HL-60 (cell line): Measurements from ENCODE around the gene TENM3.

Experiments used
- DNase-seq, 2 experiments: peaks; one replicate each; pipeline ENCODE4 v3.0.0-alpha.2; 2010 to 2020; ENCODE audit warnings: low read depth in 1 of 2, low spot score in 1 of 2
- H3K27ac ChIP-seq: fragments of 250-450 bp; sonication (Bioruptor Pico); replicated peaks from 2 replicates; pipeline ENCODE4 v1.5.1; 2020; ENCODE audit warnings: mild to moderate bottlenecking, moderate library complexity
- H3K27me3 ChIP-seq: fragments of 250-450 bp; sonication (Bioruptor Pico); 2 replicates; pipeline ENCODE4 v1.5.1; 2021; ENCODE audit warnings: mild to moderate bottlenecking, moderate library complexity; ENCODE audit not compliant: insufficient read depth, poor library complexity, severe bottlenecking
- H3K4me3 ChIP-seq: replicated peaks from 2 replicates; pipeline ENCODE4 v1.5.1; 2011; ENCODE audit warnings: mild to moderate bottlenecking, control low read depth, low read length; ENCODE audit not compliant: insufficient read depth
- GABPA ChIP-seq: IDR thresholded peaks from 2 replicates; pipeline ENCODE4 v1.6.1; 2012; ENCODE audit warnings: low read depth
- POLR2AphosphoS5 ChIP-seq: IDR thresholded peaks from 2 replicates; pipeline ENCODE4 v1.6.1; 2012; ENCODE audit warnings: low read depth
- SPI1 ChIP-seq: IDR thresholded peaks from 2 replicates; pipeline ENCODE4 v1.6.1; 2012; ENCODE audit warnings: low read depth, mild to moderate bottlenecking, borderline replicate concordance
- TF ChIP-seq, protein P1 (sequence below): IDR thresholded peaks from one replicate; pipeline ENCODE4 v1.5.1; 2011; ENCODE audit warnings: low read length, control low read depth, inconsistent platforms; ENCODE audit not compliant: insufficient read depth
- TF ChIP-seq, protein P2 (sequence below): IDR thresholded peaks from 2 replicates; pipeline ENCODE4 v1.6.1; 2012; ENCODE audit warnings: low read depth; ENCODE audit not compliant: insufficient replicate concordance

Gene TENM3

GRCh38 chr4:182297659-182298058, 54.5 kb downstream of the TENM3 start:
- Histone ChIP-seq H3K27ac (no peak overlapping the region), H3K4me3 (no peak overlapping the region), H3K27me3 (no peaks in the 10 kb centered on the region)
- TF ChIP-seq GABPA (no peak), SPI1 (no peak), POLR2AphosphoS5 (no peak)
- TF ChIP-seq, protein P1, sequence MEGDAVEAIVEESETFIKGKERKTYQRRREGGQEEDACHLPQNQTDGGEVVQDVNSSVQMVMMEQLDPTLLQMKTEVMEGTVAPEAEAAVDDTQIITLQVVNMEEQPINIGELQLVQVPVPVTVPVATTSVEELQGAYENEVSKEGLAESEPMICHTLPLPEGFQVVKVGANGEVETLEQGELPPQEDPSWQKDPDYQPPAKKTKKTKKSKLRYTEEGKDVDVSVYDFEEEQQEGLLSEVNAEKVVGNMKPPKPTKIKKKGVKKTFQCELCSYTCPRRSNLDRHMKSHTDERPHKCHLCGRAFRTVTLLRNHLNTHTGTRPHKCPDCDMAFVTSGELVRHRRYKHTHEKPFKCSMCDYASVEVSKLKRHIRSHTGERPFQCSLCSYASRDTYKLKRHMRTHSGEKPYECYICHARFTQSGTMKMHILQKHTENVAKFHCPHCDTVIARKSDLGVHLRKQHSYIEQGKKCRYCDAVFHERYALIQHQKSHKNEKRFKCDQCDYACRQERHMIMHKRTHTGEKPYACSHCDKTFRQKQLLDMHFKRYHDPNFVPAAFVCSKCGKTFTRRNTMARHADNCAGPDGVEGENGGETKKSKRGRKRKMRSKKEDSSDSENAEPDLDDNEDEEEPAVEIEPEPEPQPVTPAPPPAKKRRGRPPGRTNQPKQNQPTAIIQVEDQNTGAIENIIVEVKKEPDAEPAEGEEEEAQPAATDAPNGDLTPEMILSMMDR: no peak
- TF ChIP-seq, protein P2, sequence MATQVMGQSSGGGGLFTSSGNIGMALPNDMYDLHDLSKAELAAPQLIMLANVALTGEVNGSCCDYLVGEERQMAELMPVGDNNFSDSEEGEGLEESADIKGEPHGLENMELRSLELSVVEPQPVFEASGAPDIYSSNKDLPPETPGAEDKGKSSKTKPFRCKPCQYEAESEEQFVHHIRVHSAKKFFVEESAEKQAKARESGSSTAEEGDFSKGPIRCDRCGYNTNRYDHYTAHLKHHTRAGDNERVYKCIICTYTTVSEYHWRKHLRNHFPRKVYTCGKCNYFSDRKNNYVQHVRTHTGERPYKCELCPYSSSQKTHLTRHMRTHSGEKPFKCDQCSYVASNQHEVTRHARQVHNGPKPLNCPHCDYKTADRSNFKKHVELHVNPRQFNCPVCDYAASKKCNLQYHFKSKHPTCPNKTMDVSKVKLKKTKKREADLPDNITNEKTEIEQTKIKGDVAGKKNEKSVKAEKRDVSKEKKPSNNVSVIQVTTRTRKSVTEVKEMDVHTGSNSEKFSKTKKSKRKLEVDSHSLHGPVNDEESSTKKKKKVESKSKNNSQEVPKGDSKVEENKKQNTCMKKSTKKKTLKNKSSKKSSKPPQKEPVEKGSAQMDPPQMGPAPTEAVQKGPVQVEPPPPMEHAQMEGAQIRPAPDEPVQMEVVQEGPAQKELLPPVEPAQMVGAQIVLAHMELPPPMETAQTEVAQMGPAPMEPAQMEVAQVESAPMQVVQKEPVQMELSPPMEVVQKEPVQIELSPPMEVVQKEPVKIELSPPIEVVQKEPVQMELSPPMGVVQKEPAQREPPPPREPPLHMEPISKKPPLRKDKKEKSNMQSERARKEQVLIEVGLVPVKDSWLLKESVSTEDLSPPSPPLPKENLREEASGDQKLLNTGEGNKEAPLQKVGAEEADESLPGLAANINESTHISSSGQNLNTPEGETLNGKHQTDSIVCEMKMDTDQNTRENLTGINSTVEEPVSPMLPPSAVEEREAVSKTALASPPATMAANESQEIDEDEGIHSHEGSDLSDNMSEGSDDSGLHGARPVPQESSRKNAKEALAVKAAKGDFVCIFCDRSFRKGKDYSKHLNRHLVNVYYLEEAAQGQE: no peak
- no peak for DNase-seq

DNA sequence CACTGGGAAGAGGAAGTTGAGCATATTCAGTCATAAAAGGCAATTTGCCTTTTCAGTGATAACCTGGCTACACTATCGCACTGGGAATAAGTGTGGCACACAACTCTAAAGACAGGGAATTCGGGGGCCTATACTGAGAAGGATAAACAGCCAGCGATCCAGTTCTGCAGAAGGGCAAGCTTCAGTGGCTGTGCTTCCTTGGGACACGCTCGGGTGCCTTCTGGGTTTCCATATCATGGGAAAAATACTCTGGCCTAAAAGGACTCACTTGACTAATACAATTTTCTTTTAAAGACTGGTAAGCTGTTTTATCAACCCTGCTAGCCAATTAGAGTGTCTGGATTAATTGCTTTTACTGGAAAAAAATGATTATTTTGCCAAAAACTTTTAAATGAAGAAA, 58.5 kb downstream of the TENM3 start:
- DNase-seq: no peak

DNA sequence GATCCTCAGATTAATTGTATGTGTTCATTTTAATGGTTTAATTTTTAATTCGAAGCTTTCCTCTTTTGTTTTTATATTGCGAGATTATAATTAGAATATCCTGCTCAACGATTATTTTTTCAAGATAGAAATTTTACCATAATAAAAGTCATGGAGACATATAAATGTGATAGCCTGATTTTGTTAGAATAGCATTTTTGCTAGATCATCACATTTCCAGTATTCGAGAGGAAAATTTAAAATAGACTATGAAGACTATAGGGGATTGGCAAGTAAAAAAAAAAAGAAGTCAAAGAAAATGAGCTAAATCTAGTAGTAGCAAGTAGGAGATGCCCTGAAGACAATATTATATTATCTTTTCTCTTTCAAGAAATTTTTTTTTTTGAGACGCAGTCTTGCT, 60.6 kb downstream of the TENM3 start:
- DNase-seq: no peak
- Histone ChIP-seq H3K27me3 (no peaks in the 10 kb centered on the region), H3K4me3 (no peak overlapping the region), H3K27ac (no peak overlapping the region)
- TF ChIP-seq, protein P1: no peak
- no peak for TF ChIP-seq SPI1
- TF ChIP-seq, protein P2: no peak
- TF ChIP-seq GABPA: no peak
- no peak for TF ChIP-seq POLR2AphosphoS5

More for the DNA sequence above, 58.5 kb downstream of the TENM3 start:
- TF ChIP-seq SPI1 (no peak), POLR2AphosphoS5 (no peak), GABPA (no peak)
- TF ChIP-seq, protein P2: no peak
- TF ChIP-seq, protein P1: no peak
- Histone ChIP-seq H3K27me3 (no peaks in the 10 kb centered on the region), H3K27ac (no peak overlapping the region), H3K4me3 (no peak overlapping the region)
